NT2/D1 (cell line): ENCODE results near the gene SLC24A3.

Source experiments
- SUZ12 ChIP-seq: IDR thresholded peaks from 2 replicates; pipeline ENCODE4 v1.6.1; 2011; ENCODE audit not compliant: insufficient read length, insufficient read depth; ENCODE audit errors: extremely low read depth
- YY1 ChIP-seq: IDR thresholded peaks from 2 replicates; pipeline ENCODE4 v1.6.1; 2011; ENCODE audit not compliant: insufficient read length, insufficient read depth
- ZNF274 ChIP-seq: IDR thresholded peaks from 2 replicates; pipeline ENCODE4 v1.6.1; 2011; ENCODE audit warnings: mild to moderate bottlenecking, low read depth, low read length

DNA sequence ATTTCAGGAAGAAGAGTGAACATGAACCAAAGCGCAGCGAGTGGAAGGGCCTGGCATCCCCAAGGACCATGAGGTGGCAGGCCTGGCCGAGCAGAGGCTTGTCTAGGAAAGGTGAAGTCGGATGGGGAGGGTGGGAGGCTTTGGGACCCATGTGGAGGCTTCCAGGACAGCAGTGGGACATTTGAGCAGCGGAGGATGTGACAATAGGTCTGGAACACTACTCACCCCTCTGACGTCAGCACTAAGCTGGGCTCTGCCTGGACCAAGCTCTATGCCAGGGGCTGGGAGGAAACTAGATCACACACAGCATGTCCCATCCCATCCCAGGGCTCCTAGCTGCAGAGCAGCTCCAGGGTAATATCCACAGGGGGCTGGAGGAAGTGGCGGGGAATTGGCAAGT is 370.3 kb downstream of the SLC24A3 start:
- TF ChIP-seq YY1 (no peak), ZNF274 (no peak), SUZ12 (no peak)
